ENCODE results near the gene FAM193B. TPM values are rescaled to one million over a fixed set of nuclear protein-coding genes. Genes with fewer than 3 reads are reported as not detected.

FAM193B gene
- 10 to 100 TPM; 29.0 to 71.4 (median 46.5) TPM for total RNA-seq

DNA sequence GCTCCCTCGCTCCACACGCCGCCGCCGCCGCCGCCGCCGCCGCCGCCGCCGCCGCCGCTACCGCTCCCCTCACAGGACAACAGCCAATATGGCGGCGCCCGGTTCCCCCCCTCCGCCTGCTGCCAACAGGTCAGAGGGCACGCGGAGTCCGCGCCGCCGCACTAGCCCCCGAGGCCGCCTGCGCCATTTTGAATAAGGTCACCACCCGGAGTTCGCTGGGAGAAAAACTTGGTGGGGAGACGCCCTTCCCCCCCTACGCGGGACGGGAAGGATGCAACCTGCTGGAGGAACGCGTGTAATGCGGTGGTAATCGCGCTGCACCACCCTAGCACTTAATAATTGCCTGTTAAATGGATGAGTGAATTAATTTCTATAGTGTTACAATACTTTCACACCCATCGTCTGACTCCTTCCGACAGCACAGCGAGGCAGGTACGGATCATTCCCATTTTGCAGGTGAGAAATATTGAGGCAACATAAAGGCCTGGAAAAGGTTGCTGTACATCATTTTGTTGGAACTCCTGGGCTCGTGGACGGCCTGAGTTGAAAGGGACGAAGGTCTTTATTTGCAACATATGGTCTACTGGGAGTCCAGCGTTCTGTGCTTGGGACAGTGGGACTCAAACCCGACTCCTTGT, at the start of gene FAM193B:
FAM193B (minus strand) TSS at position 90 of the 638 bp plus-strand sequence. CDS start 105 bp downstream, outside the sequence.
- in situ Hi-C loops (cut with MboI; ENCODE audit: low pct_unique_long_range_greater_than_20kb in 2 of 9, low sequenced_read_pairs in 9 of 9, unreplicated experiment in 9 of 9), result no loop called here
- peak; percentile 74 to 92 (median 84) for ATAC-seq (replicated peaks in 6 of 8)
- Histone ChIP-seq H3K4me3 (peak within 1 kb of the TSS; percentile 81 to 94 (median 92)), H3K4me1 (replicated peaks in 1 of 2) (peaks cover 9 to 19% of the 10 kb centered on the region in 2 donors), H3K27ac (peak within 1 kb of the TSS; percentile 84 to 93)
- 0 to 76% (median 30%) methylated on average over 1 to 16 of the region's 49 CpGs; no CpG with 5 or more reads in 1 of the 10 experiments for WGBS, 10 experiments

DNA sequence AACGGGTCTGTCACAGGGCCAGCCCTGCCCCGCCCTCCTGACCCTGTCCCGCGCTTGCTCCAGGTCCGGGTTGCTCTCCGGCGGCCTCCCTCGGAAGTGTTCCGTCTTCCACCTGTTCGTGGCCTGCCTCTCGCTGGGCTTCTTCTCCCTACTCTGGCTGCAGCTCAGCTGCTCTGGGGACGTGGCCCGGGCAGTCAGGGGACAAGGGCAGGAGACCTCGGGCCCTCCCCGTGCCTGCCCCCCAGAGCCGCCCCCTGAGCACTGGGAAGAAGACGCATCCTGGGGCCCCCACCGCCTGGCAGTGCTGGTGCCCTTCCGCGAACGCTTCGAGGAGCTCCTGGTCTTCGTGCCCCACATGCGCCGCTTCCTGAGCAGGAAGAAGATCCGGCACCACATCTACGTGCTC, 49.8 kb upstream of the FAM193B start:
- H3K4me3 ChIP-seq, result no peak overlapping the region
- peaks cover 10 to 19% of the 10 kb centered on the region in 2 donors for H3K4me1 ChIP-seq (replicated peaks in 1 of 2)
- WGBS, 10 experiments, result 60% methylated on average over 1 of the region's 27 CpGs; no CpG with 5 or more reads in 9 of the 10 experiments
- ATAC-seq (replicated peaks in 6 of 8), result no peak
- no peak overlapping the region for H3K27ac ChIP-seq
- in situ Hi-C loops (cut with MboI; ENCODE audit: low pct_unique_long_range_greater_than_20kb in 2 of 9, low sequenced_read_pairs in 9 of 9, unreplicated experiment in 9 of 9), result loop anchor here in 1 of 9 experiments (25.0 kb wide), 1 partner anchor 558 kb away; the partner anchor contains the start of gene NHP2

DNA sequence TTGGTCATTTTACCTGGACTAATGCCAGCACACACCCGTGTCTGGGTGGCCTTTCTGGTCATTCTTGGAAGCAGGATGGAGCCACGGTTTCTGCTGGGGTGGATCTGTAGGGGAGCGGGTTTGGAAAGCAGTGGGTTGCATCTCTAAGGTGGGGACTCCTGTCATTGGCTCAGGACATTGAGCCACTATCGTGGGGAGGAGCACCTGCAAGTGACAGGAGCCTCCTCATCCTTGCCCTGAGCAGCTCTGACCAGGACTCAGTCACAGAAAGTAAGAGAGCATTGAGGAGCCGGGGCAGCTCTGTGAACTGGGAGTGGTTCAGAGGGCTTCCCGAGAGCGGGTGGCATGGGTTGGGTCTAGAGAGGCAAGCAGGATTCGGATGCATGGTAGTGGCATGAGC, 49.3 kb upstream of the FAM193B start:
- in situ Hi-C loops (cut with MboI; ENCODE audit: low pct_unique_long_range_greater_than_20kb in 2 of 9, low sequenced_read_pairs in 9 of 9, unreplicated experiment in 9 of 9), result loop anchor here in 1 of 9 experiments (25.0 kb wide), 1 partner anchor 559 kb away; the partner anchor contains the start of gene NHP2
- Histone ChIP-seq H3K27ac (no peak overlapping the region), H3K4me1 (replicated peaks in 1 of 2) (peaks cover 10 to 19% of the 10 kb centered on the region in 2 donors), H3K4me3 (no peak overlapping the region)
- no peak for ATAC-seq (replicated peaks in 6 of 8)
- 57 to 100% (median 77%) methylated on average over 1 to 6 of the region's 8 CpGs; no CpG with 5 or more reads in 6 of the 10 experiments for WGBS, 10 experiments

DNA sequence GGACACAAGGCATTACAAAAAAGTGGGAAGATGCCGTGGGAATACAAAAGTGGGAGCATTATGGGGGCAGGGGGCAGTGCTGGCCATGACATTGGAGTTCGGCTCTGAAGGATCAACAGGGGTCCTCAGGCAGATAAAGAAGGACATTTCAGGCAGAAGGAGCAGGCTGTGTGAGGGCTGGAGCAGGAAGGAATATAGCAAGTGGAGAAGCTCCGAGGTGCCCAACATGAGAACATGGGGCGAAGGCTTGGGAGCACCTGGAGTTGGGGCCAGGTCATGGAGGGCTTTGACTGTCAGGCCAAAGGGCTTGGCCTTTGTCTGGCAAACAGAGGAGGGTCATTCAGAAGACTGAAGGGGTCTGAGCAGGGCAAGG, 48.1 kb upstream of the FAM193B start:
- Histone ChIP-seq H3K27ac (no peak overlapping the region), H3K4me3 (no peak overlapping the region), H3K4me1 (replicated peaks in 1 of 2) (peaks cover 10 to 12% of the 10 kb centered on the region in 2 donors)
- in situ Hi-C loops (cut with MboI; ENCODE audit: low pct_unique_long_range_greater_than_20kb in 2 of 9, low sequenced_read_pairs in 9 of 9, unreplicated experiment in 9 of 9), result loop anchor here in 1 of 9 experiments (25.0 kb wide), 1 partner anchor 560 kb away; the partner anchor contains the start of gene NHP2
- ATAC-seq (replicated peaks in 6 of 8), result no peak
- WGBS, 10 experiments, result 65 to 100% (median 80%) methylated on average over 1 to 4 of the region's 4 CpGs; no CpG with 5 or more reads in 5 of the 10 experiments

DNA sequence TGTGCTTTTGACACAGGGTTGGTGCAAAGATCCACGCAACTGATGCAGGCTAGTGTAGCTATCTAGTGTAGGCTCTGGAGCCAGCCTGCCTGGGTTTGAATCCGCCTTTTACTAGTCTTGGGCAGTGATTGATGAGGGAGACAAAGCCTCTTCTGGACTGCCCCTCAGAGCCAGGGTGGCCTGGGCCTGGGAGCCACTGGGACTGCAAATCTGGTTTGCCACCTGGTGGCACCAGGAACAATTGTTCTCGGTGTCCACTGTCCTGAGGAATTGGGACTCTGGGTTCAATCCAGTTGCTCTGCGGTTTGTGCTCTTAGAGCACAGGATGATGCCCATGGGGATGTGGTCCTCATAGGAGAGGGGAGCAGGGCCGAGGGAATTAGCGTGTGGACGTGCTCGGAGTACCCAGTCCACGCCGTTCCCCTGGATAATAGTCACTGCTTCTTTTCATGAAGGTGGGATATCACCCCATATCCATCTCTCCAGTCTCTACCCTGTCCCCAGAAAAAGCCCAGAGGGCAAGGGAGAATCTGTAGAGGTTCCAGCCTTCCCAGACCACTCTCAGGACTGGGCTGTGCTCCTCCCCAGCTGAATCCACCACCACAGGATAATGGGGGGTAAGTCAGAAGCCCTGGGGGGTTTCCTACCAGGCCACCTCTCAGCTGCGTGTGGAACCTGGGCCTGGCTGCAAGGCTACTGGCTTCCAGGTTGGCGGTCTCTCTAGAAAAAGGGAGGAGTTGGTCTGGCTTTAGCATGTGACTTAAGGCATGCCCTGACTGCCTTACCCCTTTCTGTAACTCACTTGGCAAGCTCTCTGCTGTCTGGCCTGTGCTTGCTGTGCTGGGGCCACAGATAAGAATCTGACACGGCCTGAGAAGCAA, 47.5 kb upstream of the FAM193B start:
- Histone ChIP-seq H3K4me1 (replicated peaks in 1 of 2) (peaks cover 7 to 10% of the 10 kb centered on the region in 2 donors), H3K27ac (no peak overlapping the region), H3K4me3 (peak overlapping the region in 1 of 5 donors; percentile 95)
- in situ Hi-C loops (cut with MboI; ENCODE audit: low pct_unique_long_range_greater_than_20kb in 2 of 9, low sequenced_read_pairs in 9 of 9, unreplicated experiment in 9 of 9), result loop anchor here in 1 of 9 experiments (25.0 kb wide), 1 partner anchor 560 kb away; the partner anchor contains the start of gene NHP2
- peak in 4 of 8 experiments; percentile 6 to 24 (median 7) for ATAC-seq (replicated peaks in 6 of 8)
- WGBS, 10 experiments, result 79 to 100% (median 88%) methylated on average over 1 to 8 of the region's 13 CpGs; no CpG with 5 or more reads in 2 of the 10 experiments

- 86 to 100% (median 93%) methylated on average over 1 to 8 of the region's 11 CpGs for WGBS, 10 experiments
- peaks cover 7 to 10% of the 10 kb centered on the region in 2 donors for H3K4me1 ChIP-seq (replicated peaks in 1 of 2)
- H3K27ac ChIP-seq, result no peak overlapping the region
- no peak for ATAC-seq (replicated peaks in 6 of 8)
- in situ Hi-C loops (cut with MboI; ENCODE audit: low pct_unique_long_range_greater_than_20kb in 2 of 9, low sequenced_read_pairs in 9 of 9, unreplicated experiment in 9 of 9), result loop anchor here in 1 of 9 experiments (25.0 kb wide), 1 partner anchor 561 kb away; the partner anchor contains the start of gene NHP2
- H3K4me3 ChIP-seq, result peak overlapping the region; percentile 83 to 97 (median 95)
Measured at GRCh38 chr5:177601126-177601525, 46.8 kb upstream of the FAM193B start.

DNA sequence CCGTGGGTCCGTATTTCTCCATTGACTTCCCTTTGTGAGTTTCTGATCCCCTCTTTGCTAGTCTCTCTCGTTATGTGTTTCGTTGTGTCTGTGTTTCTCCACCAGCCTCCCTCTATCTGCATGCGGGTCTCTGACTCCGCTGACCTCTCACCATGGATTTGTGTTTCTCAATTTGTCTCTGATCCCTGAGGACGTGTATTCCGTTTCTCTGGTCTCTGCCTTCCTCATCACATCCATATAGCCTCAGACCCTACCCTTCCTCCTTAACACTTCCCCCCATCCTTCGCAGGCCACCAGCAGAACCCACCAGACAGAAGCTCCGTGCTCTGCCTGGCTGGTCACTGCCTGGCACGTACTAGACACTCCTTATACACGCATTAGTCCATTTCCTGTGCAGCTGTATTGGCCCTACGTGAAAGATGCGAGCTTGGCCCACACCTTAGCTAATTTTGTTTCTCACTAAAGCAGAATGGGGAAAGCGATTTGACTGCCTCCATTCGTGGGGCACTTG, 46.2 kb upstream of the FAM193B start:
- in situ Hi-C loops (cut with MboI; ENCODE audit: low pct_unique_long_range_greater_than_20kb in 2 of 9, low sequenced_read_pairs in 9 of 9, unreplicated experiment in 9 of 9), result loop anchor here in 1 of 9 experiments (25.0 kb wide), 1 partner anchor 562 kb away; the partner anchor contains the start of gene NHP2
- WGBS, 10 experiments, result 2 to 30% (median 15%) methylated on average over 1 to 11 of the region's 16 CpGs; no CpG with 5 or more reads in 1 of the 10 experiments
- Histone ChIP-seq H3K4me3 (peak overlapping the region; percentile 83 to 97 (median 95)), H3K4me1 (replicated peaks in 1 of 2) (peaks cover 7 to 10% of the 10 kb centered on the region in 2 donors), H3K27ac (peak overlapping the region; percentile 89 to 91)
- peak in 6 of 8 experiments; percentile 1 to 7 (median 1) for ATAC-seq (replicated peaks in 6 of 8)

DNA sequence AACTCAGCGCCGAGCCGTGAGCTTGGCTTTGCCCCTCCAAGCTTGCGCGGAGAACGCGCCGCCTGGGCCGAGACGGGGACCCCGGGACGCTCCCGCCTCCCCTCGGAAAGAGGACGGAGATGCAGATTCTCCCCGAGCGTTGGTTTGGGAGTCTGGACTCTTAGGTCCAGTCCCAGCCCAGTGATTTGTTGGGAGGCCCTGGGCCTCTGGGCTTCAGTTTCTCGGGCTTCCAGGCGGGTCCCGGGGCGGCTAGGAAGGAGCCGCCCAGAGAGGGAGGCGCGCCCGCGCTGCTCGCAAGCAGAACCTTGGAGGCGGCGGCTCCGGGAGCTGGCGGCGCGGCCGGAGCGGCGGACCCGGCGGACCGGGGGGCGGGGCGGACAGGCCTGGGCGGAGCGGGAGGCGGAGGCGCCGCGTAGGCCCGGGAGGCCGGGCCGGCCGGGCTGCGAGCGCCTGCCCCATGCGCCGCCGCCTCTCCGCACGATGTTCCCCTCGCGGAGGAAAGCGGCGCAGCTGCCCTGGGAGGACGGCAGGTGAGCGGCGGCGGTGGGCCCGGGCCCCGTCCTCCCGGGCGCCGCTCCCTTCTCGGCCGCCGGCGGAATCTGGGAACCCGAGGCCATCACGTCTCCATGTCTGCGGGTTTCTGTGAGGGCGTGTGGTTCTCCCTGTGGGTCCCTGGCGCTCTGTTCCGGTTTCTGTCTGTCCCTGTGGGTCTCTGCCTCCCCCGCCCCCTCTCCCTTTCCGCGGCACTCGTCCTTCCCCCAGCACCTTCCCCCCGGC, 45.6 kb upstream of the FAM193B start, which contains the start of gene B4GALT7:
B4GALT7 (plus strand) TSS at position 402 of the 777 bp plus-strand sequence; CDS start at position 481, 79 bp downstream.
- Histone ChIP-seq H3K27ac (peak within 1 kb of the TSS; percentile 89 to 91), H3K4me3 (peak within 1 kb of the TSS; percentile 83 to 97 (median 95)), H3K4me1 (replicated peaks in 1 of 2) (peaks cover 7 to 10% of the 10 kb centered on the region in 2 donors)
- 0% methylated on average over 1 to 13 of the region's 86 CpGs; no CpG with 5 or more reads in 7 of the 10 experiments for WGBS, 10 experiments
- ATAC-seq (replicated peaks in 6 of 8), result peak; percentile 88 to 95 (median 90)
- in situ Hi-C loops (cut with MboI; ENCODE audit: low pct_unique_long_range_greater_than_20kb in 2 of 9, low sequenced_read_pairs in 9 of 9, unreplicated experiment in 9 of 9), result loop anchor here in 1 of 9 experiments (25.0 kb wide), 1 partner anchor 562 kb away; the partner anchor contains the start of gene NHP2

GRCh38 chr5:177598477-177598876, 44.1 kb upstream of the FAM193B start:
- in situ Hi-C loops (cut with MboI; ENCODE audit: low pct_unique_long_range_greater_than_20kb in 2 of 9, low sequenced_read_pairs in 9 of 9, unreplicated experiment in 9 of 9), result no loop called here
- Histone ChIP-seq H3K4me1 (replicated peaks in 1 of 2) (peaks cover 7 to 10% of the 10 kb centered on the region in 2 donors), H3K27ac (no peak overlapping the region), H3K4me3 (no peak overlapping the region)
- no peak for ATAC-seq (replicated peaks in 6 of 8)
- WGBS, 10 experiments, result 33 to 88% (median 65%) methylated on average over 1 to 4 of the region's 5 CpGs; no CpG with 5 or more reads in 2 of the 10 experiments

DNA sequence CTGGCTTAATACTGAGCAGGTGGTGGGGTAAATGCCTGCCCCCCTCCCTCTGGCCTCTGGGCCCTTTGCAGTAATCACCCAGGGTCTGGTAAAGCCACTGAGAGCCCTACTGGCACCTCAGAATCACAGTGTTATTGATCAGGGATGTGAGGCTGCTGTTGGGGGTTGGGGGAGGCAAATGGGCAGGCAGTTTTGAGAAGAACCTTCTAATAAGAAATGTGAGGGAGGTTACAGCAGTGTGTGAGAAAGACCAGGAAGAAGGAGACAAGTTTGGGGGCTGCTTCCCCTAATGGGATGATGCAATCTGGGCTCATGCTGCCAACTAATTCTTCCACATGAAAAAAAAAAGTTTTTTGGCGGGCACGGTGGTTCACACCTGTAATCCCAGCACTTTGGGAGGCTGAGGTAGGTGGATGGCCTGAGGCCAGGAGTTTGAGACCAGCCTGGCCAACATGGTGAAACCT, 42.4 kb upstream of the FAM193B start:
- 100% methylated on average over 2 of the region's 2 CpGs; no CpG with 5 or more reads in 8 of the 10 experiments for WGBS, 10 experiments
- no peak overlapping the region for H3K27ac ChIP-seq
- no peak overlapping the region for H3K4me3 ChIP-seq
- in situ Hi-C loops (cut with MboI; ENCODE audit: low pct_unique_long_range_greater_than_20kb in 2 of 9, low sequenced_read_pairs in 9 of 9, unreplicated experiment in 9 of 9), result no loop called here
- ATAC-seq (replicated peaks in 6 of 8), result no peak
- peaks cover 14 to 16% of the 10 kb centered on the region in 2 donors for H3K4me1 ChIP-seq (replicated peaks in 1 of 2)

DNA sequence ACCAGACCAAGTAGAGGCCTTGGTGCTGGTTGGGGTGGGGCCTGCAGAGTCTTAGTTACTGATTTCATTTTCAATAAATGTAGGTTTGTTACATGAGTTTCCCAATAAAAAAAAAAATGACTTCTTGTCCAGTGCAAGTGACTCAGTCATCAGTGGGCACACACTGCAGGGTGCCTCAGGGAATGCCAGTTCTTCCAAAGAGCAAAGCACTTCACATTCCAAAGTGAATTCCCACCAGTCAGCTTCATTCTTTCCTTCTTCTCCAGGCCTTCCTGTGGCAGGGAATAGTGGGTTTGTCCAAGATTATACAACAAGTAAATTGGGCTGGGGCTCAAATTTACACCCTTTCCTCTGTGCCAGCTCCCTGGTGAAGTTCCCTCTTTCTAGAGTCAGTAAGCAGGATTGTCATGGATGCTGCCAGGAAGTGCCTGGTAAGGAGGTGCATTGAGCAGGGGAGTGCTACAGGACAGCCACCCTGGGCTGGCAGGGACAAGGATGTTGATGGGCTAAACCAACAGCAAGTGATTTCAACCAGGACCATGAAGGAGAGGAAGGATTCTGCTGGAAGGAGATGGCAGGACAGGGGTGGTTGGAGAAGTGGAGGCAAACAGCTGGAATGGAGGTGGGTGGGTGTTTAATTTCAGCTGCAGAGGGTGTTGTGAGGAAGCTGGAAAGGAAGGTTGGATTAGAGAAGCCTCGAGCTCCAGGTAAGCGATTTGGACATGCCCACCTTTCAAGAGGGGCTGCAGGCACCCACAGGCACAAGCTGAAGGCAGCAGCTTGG, 41.8 kb upstream of the FAM193B start:
- WGBS, 10 experiments, result 67 to 100% methylated on average over 1 to 2 of the region's 2 CpGs; no CpG with 5 or more reads in 8 of the 10 experiments
- in situ Hi-C loops (cut with MboI; ENCODE audit: low pct_unique_long_range_greater_than_20kb in 2 of 9, low sequenced_read_pairs in 9 of 9, unreplicated experiment in 9 of 9), result no loop called here
- no peak overlapping the region for H3K4me3 ChIP-seq
- H3K4me1 ChIP-seq (replicated peaks in 1 of 2), result peaks cover 11% of the 10 kb centered on the region in 2 donors
- no peak overlapping the region for H3K27ac ChIP-seq
- no peak for ATAC-seq (replicated peaks in 6 of 8)
